ENCODE results near the gene XPC.

The XPC gene

DNA sequence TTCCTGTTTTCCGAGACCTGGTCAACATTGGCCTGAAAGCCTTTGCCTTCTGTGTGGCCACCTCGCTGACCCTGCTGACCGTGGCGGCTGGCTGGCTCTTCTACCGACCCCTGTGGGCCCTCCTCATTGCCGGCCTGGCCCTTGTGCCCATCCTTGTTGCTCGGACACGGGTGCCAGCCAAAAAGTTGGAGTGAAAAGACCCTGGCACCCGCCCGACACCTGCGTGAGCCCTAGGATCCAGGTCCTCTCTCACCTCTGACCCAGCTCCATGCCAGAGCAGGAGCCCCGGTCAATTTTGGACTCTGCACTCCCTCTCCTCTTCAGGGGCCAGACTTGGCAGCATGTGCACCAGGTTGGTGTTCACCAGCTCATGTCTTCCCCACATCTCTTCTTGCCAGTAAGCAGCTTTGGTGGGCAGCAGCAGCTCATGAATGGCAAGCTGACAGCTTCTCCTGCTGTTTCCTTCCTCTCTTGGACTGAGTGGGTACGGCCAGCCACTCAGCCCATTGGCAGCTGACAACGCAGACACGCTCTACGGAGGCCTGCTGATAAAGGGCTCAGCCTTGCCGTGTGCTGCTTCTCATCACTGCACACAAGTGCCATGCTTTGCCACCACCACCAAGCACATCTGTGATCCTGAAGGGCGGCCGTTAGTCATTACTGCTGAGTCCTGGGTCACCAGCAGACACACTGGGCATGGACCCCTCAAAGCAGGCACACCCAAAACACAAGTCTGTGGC is 36.6 kb downstream of the XPC start:
- peaks cover 11% of the 10 kb centered on the region for H3K4me1 ChIP-seq (ENCODE audit: control insufficient read depth, insufficient read depth, low read length)
- CTCF ChIA-PET = no interaction called here

DNA sequence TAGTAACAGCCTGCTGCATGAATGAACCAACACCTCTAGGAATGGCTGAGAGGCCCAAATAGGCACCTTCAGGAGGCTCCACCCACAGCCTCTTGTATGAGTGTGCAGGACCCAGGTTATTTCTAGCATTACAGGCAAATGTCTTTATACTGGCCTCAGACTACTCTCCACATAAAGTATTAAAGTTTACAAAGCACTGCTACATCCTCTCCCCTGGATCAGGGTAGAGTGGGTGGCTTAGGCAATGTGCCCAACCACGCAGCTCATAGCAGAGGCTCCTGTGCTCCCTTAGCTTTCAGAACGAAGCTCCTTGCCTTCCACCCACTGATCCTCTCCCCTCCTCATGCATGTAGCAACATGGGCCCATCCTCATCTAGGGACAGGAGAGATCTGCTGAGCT is 37.3 kb downstream of the XPC start:
- H3K4me1 ChIP-seq (ENCODE audit: control insufficient read depth, insufficient read depth, low read length) = peaks cover 11% of the 10 kb centered on the region
- no peaks in the 10 kb centered on the region for H3K9me3 ChIP-seq (ENCODE audit: control insufficient read depth, insufficient read depth, low read depth, low read length)
- no peak overlapping the region for H3K27ac ChIP-seq (ENCODE audit: extremely low read depth, low read depth, low read length)
- CTCF ChIA-PET = no interaction called here
- POLR2A ChIA-PET = no interaction called here
- no peak overlapping the region for H3K4me3 ChIP-seq (ENCODE audit: low read depth, low read length)
- TF ChIP-seq ZNF394 (tag by site-specific recombination; IDR thresholded peaks at IDR 0.05; ENCODE audit: borderline replicate concordance) = no peak
- TF ChIP-seq ZFHX2 (tag by site-specific recombination; conservative IDR thresholded peaks at IDR 0.05) = peak; percentile 78
- TF ChIP-seq, protein P1, sequence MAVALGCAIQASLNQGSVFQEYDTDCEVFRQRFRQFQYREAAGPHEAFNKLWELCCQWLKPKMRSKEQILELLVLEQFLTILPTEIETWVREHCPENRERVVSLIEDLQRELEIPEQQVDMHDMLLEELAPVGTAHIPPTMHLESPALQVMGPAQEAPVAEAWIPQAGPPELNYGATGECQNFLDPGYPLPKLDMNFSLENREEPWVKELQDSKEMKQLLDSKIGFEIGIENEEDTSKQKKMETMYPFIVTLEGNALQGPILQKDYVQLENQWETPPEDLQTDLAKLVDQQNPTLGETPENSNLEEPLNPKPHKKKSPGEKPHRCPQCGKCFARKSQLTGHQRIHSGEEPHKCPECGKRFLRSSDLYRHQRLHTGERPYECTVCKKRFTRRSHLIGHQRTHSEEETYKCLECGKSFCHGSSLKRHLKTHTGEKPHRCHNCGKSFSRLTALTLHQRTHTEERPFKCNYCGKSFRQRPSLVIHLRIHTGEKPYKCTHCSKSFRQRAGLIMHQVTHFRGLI (tag by site-specific recombination; IDR thresholded peaks at IDR 0.05) = peak; percentile 47; the same call in 1 of the 2 replicates
- peaks cover 0 to 77% of the 10 kb centered on the region in 2 experiments; a peak in 1 of 3 replicates for H3K36me3 ChIP-seq (ENCODE audit: control insufficient read depth in 2 of 2, insufficient read depth in 1 of 2, low read length in 2 of 2)

More for the DNA sequence above, 36.6 kb downstream of the XPC start:
- POLR2A ChIA-PET = interaction anchor here (0.6 kb wide), 1 partner anchor 37 kb away, joined by 3 read pairs; the partner anchor contains the start of genes LSM3 and XPC
- Histone ChIP-seq H3K27ac (ENCODE audit: extremely low read depth, low read depth, low read length) (no peak overlapping the region), H3K9me3 (ENCODE audit: control insufficient read depth, insufficient read depth, low read depth, low read length) (no peaks in the 10 kb centered on the region), H3K4me3 (ENCODE audit: low read depth, low read length) (no peak overlapping the region), H3K36me3 (ENCODE audit: control insufficient read depth in 2 of 2, insufficient read depth in 1 of 2, low read length in 2 of 2) (peaks cover 0 to 77% of the 10 kb centered on the region in 2 experiments; a peak in 1 of 3 replicates)
- TF ChIP-seq ZNF76 (tag by site-specific recombination; IDR thresholded peaks at IDR 0.05; ENCODE audit: borderline replicate concordance, low read depth) (no peak), ZNF501 (tag by site-specific recombination; IDR thresholded peaks at IDR 0.05) (no peak), ZNF24 (tag by site-specific recombination; IDR thresholded peaks at IDR 0.05) (no peak), ZNF596 (tag by site-specific recombination; IDR thresholded peaks at IDR 0.05) (no peak), ZNF248 (tag by site-specific recombination; IDR thresholded peaks at IDR 0.05) (no peak), BCL11B (tag by site-specific recombination; IDR thresholded peaks at IDR 0.05; ENCODE audit: low read depth) (no peak), KLF8 (tag by site-specific recombination; IDR thresholded peaks at IDR 0.05) (no peak), ZEB2 (tag by site-specific recombination; IDR thresholded peaks at IDR 0.05) (no peak), ZNF202 (tag by site-specific recombination; IDR thresholded peaks at IDR 0.05; ENCODE audit: borderline replicate concordance) (no peak), ZBTB48 (tag by site-specific recombination; IDR thresholded peaks at IDR 0.05) (no peak)
- TF ChIP-seq, protein P2, sequence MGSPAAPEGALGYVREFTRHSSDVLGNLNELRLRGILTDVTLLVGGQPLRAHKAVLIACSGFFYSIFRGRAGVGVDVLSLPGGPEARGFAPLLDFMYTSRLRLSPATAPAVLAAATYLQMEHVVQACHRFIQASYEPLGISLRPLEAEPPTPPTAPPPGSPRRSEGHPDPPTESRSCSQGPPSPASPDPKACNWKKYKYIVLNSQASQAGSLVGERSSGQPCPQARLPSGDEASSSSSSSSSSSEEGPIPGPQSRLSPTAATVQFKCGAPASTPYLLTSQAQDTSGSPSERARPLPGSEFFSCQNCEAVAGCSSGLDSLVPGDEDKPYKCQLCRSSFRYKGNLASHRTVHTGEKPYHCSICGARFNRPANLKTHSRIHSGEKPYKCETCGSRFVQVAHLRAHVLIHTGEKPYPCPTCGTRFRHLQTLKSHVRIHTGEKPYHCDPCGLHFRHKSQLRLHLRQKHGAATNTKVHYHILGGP (tag by site-specific recombination; IDR thresholded peaks at IDR 0.05) = no peak

DNA sequence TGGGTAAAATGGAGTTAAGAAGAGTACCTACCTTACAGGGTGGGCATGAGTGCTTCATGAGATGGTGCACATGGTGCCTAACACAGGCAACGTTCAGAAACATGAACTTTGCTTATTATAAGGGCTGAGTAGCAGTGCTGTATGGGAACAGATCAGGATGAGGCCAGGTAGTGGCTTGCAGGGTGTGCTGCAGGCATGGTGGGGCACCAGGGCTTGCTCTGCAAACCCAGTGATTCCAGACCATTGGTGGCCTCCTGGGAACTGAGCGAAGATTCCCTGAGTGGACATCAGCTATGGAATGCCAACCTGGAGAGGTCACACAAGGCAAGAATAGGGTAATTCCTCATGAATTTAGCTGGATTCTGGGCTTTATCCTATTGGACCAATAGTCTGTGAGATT is 37.7 kb downstream of the XPC start:
- Histone ChIP-seq H3K27ac (ENCODE audit: extremely low read depth, low read depth, low read length) (no peak overlapping the region), H3K4me1 (ENCODE audit: control insufficient read depth, insufficient read depth, low read length) (peaks cover 11% of the 10 kb centered on the region), H3K9me3 (ENCODE audit: control insufficient read depth, insufficient read depth, low read depth, low read length) (no peaks in the 10 kb centered on the region), H3K36me3 (ENCODE audit: control insufficient read depth in 2 of 2, insufficient read depth in 1 of 2, low read length in 2 of 2) (peaks cover 0 to 77% of the 10 kb centered on the region in 2 experiments; a peak in 1 of 3 replicates), H3K4me3 (ENCODE audit: low read depth, low read length) (no peak overlapping the region)
- POLR2A ChIA-PET = no interaction called here
- CTCF ChIA-PET = no interaction called here
- TF ChIP-seq, protein P3, sequence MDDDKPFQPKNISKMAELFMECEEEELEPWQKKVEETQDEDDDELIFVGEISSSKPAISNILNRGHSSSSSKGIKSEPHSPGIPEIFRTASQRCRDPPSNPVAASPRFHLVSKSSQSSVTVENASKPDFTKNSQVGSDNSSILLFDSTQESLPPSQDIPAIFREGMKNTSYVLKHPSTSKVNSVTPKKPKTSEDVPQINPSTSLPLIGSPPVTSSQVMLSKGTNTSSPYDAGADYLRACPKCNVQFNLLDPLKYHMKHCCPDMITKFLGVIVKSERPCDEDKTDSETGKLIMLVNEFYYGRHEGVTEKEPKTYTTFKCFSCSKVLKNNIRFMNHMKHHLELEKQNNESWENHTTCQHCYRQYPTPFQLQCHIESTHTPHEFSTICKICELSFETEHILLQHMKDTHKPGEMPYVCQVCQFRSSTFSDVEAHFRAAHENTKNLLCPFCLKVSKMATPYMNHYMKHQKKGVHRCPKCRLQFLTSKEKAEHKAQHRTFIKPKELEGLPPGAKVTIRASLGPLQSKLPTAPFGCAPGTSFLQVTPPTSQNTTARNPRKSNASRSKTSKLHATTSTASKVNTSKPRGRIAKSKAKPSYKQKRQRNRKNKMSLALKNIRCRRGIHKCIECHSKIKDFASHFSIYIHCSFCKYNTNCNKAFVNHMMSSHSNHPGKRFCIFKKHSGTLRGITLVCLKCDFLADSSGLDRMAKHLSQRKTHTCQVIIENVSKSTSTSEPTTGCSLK (tag by site-specific recombination; IDR thresholded peaks at IDR 0.05) = no peak
- TF ChIP-seq ZNF830 (tag by site-specific recombination; IDR thresholded peaks at IDR 0.05; ENCODE audit: low read depth) (no peak), ZNF23 (tag by site-specific recombination; IDR thresholded peaks at IDR 0.05; ENCODE audit: borderline replicate concordance) (no peak)

Data from HEK293 (cell line).